CD14-positive monocyte (primary cell): ENCODE measurements around the gene SORBS1. TPM values are rescaled to one million over a fixed set of nuclear protein-coding genes. Genes with fewer than 3 reads are reported as not detected.

Source experiments
- DNase-seq, 3 donors: peaks; one replicate each; pipeline ENCODE4 v3.0.0-alpha.2; 2011 to 2022
- H2AFZ ChIP-seq: 2 replicates; pipeline ENCODE4 v1.6.0; 2012; ENCODE audit warnings: mild to moderate bottlenecking, low read depth, low read length, inconsistent platforms; ENCODE audit not compliant: insufficient read depth, poor library complexity, severe bottlenecking
- H3K27ac ChIP-seq, 2 donors: 1 replicate in 1 of 2; 2 replicates in 1 of 2; pipeline ENCODE4 v1.5.1; 2012 to 2013; ENCODE audit warnings: low read length in 2 of 2, control low read depth in 1 of 2, inconsistent platforms in 1 of 2, low read depth in 1 of 2, mild to moderate bottlenecking in 1 of 2
- H3K27me3 ChIP-seq, 2 donors: one replicate each; pipeline versions ENCODE4 v1.6.0 to v1.6.1; 2011 to 2013; ENCODE audit warnings: low read length in 2 of 2; ENCODE audit not compliant: control insufficient read depth in 2 of 2, insufficient read depth in 2 of 2
- H3K36me3 ChIP-seq, 2 donors: replicated peaks in 1 of 2; 1 replicate in 1 of 2; 2 replicates in 1 of 2; pipeline versions ENCODE4 v1.5.1 to v1.6.1; 2012 to 2013; ENCODE audit warnings: low read length in 2 of 2, control low read depth in 1 of 2, inconsistent platforms in 1 of 2, mild to moderate bottlenecking in 1 of 2; ENCODE audit not compliant: insufficient read depth in 2 of 2, control insufficient read depth in 1 of 2
- H3K4me1 ChIP-seq, 2 donors: 1 replicate in 1 of 2; 2 replicates in 1 of 2; pipeline versions ENCODE4 v1.5.1 to v1.6.1; 2012 to 2013; ENCODE audit warnings: low read length in 2 of 2, control low read depth in 1 of 2, inconsistent platforms in 1 of 2, mild to moderate bottlenecking in 1 of 2, moderate library complexity in 1 of 2; ENCODE audit not compliant: insufficient read depth in 2 of 2, control insufficient read depth in 1 of 2
- H3K4me2 ChIP-seq: replicated peaks from 2 replicates; pipeline ENCODE3; 2012; ENCODE audit warnings: low read length, moderate library complexity, mild to moderate bottlenecking; ENCODE audit not compliant: poor library complexity, severe bottlenecking; ENCODE audit errors: extremely low read depth
- H3K4me3 ChIP-seq, 3 experiments: fragments of 200-600 bp in 1 of 3; sonication (generic) in 1 of 3; replicated peaks in 1 of 3; 1 replicate in 2 of 3; 2 replicates in 1 of 3; pipeline ENCODE4 v1.5.1; 2011 to 2013; ENCODE audit warnings: low read length in 3 of 3, mild to moderate bottlenecking in 3 of 3, control low read depth in 2 of 3, low read depth in 2 of 3, inconsistent platforms in 1 of 3, moderate library complexity in 1 of 3
- H3K79me2 ChIP-seq: 2 replicates; pipeline ENCODE4 v1.6.0; 2012; ENCODE audit warnings: mild to moderate bottlenecking, control low read depth, inconsistent platforms, low read length, moderate library complexity; ENCODE audit not compliant: insufficient read depth
- H3K9ac ChIP-seq: 2 replicates; pipeline ENCODE4 v1.6.0; 2017; ENCODE audit warnings: low read length, mild to moderate bottlenecking; ENCODE audit not compliant: insufficient read depth, poor library complexity, severe bottlenecking
- H3K9me3 ChIP-seq, 2 donors: replicated peaks in 1 of 2; 1 replicate in 1 of 2; 2 replicates in 1 of 2; pipeline versions ENCODE4 v1.5.1 to v1.6.1; 2012 to 2013; ENCODE audit warnings: low read length in 2 of 2, control low read depth in 1 of 2; ENCODE audit not compliant: control insufficient read depth in 1 of 2, insufficient read depth in 1 of 2
- H4K20me1 ChIP-seq: 2 replicates; pipeline ENCODE4 v1.6.0; 2012; ENCODE audit warnings: mild to moderate bottlenecking, low read length, control low read depth, moderate library complexity; ENCODE audit not compliant: insufficient read depth
- H3K27ac Mint-ChIP-seq, 7 donors: one replicate each; pipeline ENCODE4 v1.8.0; 2020; ENCODE audit warnings: mild to moderate bottlenecking in 7 of 7, mixed read lengths in 7 of 7, moderate library complexity in 6 of 7, inconsistent platforms in 2 of 7
- H3K27me3 Mint-ChIP-seq, 3 donors: one replicate each; pipeline ENCODE4 v1.8.0; 2021 to 2022; ENCODE audit warnings: low read depth in 3 of 3, mild to moderate bottlenecking in 3 of 3, mixed read lengths in 3 of 3, moderate library complexity in 3 of 3, inconsistent platforms in 1 of 3
- H3K36me3 Mint-ChIP-seq, 2 donors: one replicate each; pipeline ENCODE4 v1.8.0; 2020; ENCODE audit warnings: mixed read lengths in 2 of 2, inconsistent platforms in 1 of 2, mild to moderate bottlenecking in 1 of 2
- H3K4me1 Mint-ChIP-seq: one replicate; pipeline ENCODE4 v1.8.0; 2020; ENCODE audit warnings: mild to moderate bottlenecking, mixed read lengths
- H3K4me3 Mint-ChIP-seq, 2 donors: one replicate each; pipeline ENCODE4 v1.8.0; 2020; ENCODE audit warnings: mild to moderate bottlenecking in 2 of 2, mixed read lengths in 2 of 2, moderate library complexity in 1 of 2
- H3K9me3 Mint-ChIP-seq, 7 donors: one replicate each; pipeline ENCODE4 v1.8.0; 2020 to 2022; ENCODE audit warnings: mixed read lengths in 7 of 7, mild to moderate bottlenecking in 6 of 7, moderate library complexity in 6 of 7, inconsistent platforms in 2 of 7
- WGBS: methylation state at CpG from one replicate; pipeline ENCODE4 v1.1.5; 2013; ENCODE audit warnings: missing lambda C conversion rate; ENCODE audit not compliant: insufficient coverage; 5-methylcytosine and 5-hydroxymethylcytosine counted together
- intact Hi-C, 2 donors: fragments of 100-400 bp; cut with micrococcal nuclease; formaldehyde crosslinking; loops; one replicate each; pipeline versions ENCODE4 v1.15.0 to v1.15.1; 2023
- polyA plus RNA-seq, 3 donors: library from polyadenylated mRNA; depleted of rRNA in 1 of 3; unstranded in 2 of 3; stranded (reverse) in 1 of 3; fragments of 300-500 nt in 2 of 3; fragments of >200 nt in 1 of 3; fragmentation: Illumina TruSeq in 2 of 3; gene quantifications; 1 replicate in 2 of 3; 2 replicates in 1 of 3; pipeline ENCODE4 v1.2.3, GENCODE V29; 2012 to 2021
- TF ChIP-seq, protein P1 (sequence below): fragments of 200-600 bp; IDR thresholded peaks from one replicate; pipeline ENCODE4 v1.8.0; 2022; ENCODE audit warnings: antibody characterized with exemption, mild to moderate bottlenecking

The SORBS1 gene
- polyA plus RNA-seq, 3 donors: 0.08 to 0.15 TPM; not detected in 1

DNA sequence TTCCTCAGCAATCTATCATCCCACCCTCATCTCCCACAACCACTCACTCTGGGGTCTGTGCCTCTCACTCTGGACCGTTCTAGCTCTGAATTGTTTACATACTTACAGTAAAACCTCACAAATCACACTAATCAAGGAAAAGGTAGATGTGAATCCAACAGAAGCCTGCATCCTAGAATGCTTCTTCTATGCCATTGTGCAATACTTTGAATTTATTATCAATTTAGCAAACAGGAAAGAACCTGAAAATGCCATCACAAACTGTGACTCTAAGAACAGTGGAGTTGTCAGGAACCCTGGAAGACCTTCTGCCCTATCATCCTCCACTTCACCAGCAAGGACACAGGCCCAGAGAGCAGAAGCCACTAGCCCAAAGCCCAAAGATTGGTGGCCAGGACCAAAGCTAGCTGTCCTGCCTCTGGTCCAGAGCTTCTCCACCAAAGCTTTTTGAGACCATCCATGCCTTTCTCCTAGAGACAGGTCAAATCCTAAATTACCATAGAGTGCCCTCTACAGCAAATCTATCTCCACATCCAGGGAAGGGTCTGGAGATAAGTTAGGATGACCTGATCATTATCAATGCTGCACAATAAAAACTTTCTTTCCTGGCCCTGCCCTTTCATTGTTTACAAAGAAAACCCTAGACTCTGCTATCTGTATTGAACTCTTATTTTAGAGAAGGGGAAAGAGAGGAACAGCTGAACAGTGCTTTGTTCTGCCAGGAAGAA is 2.4 kb downstream of the SORBS1 start:
- Histone ChIP-seq H3K79me2 (no peaks in the 10 kb centered on the region), H3K27ac (no peak overlapping the region), H3K36me3 (no peaks in the 10 kb centered on the region), H3K4me1 (peaks cover 11 to 15% of the 10 kb centered on the region in 2 donors), H3K4me3 (no peak overlapping the region), H3K9ac (no peak overlapping the region), H3K4me2 (no peak overlapping the region), H2AFZ (no peak overlapping the region), H4K20me1 (no peaks in the 10 kb centered on the region), H3K27me3 (peaks cover 14 to 23% of the 10 kb centered on the region in 2 donors), H3K9me3 (no peaks in the 10 kb centered on the region)
- Mint-ChIP-seq H3K27me3 (peaks cover 22 to 37% (median 32%) of the 10 kb centered on the region in 3 donors), H3K4me1 (peaks cover 15% of the 10 kb centered on the region), H3K36me3 (peaks cover 0 to 3% of the 10 kb centered on the region in 2 donors), H3K27ac (no peak overlapping the region), H3K9me3 (peaks cover 0 to 3% (median 0%) of the 10 kb centered on the region in 7 donors), H3K4me3 (peak overlapping the region in 1 of 2 donors; percentile 67)
- TF ChIP-seq, protein P1, sequence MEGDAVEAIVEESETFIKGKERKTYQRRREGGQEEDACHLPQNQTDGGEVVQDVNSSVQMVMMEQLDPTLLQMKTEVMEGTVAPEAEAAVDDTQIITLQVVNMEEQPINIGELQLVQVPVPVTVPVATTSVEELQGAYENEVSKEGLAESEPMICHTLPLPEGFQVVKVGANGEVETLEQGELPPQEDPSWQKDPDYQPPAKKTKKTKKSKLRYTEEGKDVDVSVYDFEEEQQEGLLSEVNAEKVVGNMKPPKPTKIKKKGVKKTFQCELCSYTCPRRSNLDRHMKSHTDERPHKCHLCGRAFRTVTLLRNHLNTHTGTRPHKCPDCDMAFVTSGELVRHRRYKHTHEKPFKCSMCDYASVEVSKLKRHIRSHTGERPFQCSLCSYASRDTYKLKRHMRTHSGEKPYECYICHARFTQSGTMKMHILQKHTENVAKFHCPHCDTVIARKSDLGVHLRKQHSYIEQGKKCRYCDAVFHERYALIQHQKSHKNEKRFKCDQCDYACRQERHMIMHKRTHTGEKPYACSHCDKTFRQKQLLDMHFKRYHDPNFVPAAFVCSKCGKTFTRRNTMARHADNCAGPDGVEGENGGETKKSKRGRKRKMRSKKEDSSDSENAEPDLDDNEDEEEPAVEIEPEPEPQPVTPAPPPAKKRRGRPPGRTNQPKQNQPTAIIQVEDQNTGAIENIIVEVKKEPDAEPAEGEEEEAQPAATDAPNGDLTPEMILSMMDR: no peak
- no CpG with 5 or more reads among the region's 1 CpG for WGBS
- DNase-seq: no peak
- intact Hi-C loops: no loop called here

DNA sequence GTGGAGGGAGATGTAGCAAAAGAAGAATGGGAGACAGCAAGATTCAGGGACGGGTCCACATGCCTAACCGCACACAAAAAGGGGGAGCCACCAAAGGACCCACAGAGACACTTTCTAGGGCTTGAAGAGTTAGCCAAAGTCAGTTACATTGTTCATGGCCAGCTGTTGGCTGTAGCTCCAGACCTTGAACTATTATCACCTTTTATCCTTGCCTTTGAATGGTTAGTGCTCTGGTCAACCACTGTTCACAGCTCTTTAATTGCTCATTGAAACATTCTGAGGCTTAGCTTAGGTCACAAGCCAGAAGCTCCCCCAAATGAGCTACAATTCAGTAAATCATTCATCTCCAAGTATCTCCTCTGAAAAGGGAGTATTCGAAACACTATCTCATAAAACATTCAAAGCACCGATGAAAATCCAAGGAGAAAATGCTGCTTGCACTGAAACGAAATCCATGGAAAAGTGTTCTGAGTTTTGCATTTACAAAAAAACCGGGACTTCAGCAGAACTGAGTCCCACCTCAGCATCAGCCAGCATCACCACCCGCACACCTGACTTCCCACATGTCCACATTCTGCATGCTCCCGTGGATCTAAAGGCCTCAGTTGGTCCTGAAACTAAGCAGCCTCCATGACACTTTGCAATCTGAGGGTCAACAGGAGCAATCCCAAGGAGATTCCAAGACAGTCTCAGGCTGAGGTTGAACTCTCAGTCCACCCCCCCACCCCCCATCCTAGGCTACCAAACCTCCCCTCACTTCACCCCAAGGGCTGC is 4.0 kb downstream of the SORBS1 start:
- H4K20me1 ChIP-seq: no peaks in the 10 kb centered on the region
- Mint-ChIP-seq H3K4me3 (no peak overlapping the region), H3K27me3 (peaks cover 22 to 36% (median 32%) of the 10 kb centered on the region in 3 donors), H3K9me3 (peaks cover 0 to 6% (median 3%) of the 10 kb centered on the region in 7 donors), H3K4me1 (peaks cover 15% of the 10 kb centered on the region), H3K27ac (no peak overlapping the region), H3K36me3 (peaks cover 0 to 3% of the 10 kb centered on the region in 2 donors)
- no peak overlapping the region for H3K4me3 ChIP-seq
- peaks cover 14 to 20% of the 10 kb centered on the region in 2 donors for H3K27me3 ChIP-seq
- intact Hi-C loops: no loop called here
- H3K36me3 ChIP-seq: no peaks in the 10 kb centered on the region
- H3K9ac ChIP-seq: no peak overlapping the region
- H2AFZ ChIP-seq: no peak overlapping the region
- H3K79me2 ChIP-seq: no peaks in the 10 kb centered on the region
- 93% methylated on average over 5 of the region's 8 CpGs for whole genome bisulfite sequencing
- no peak overlapping the region for H3K27ac ChIP-seq
- no peaks in the 10 kb centered on the region for H3K9me3 ChIP-seq
- no peak for DNase-seq
- H3K4me1 ChIP-seq: peaks cover 11 to 15% of the 10 kb centered on the region in 2 donors
- TF ChIP-seq, protein P1: no peak
- no peak overlapping the region for H3K4me2 ChIP-seq
